Psoas muscle (tissue), 8 donors: ENCODE data around the gene CD68. TPM values are rescaled to one million over a fixed set of nuclear protein-coding genes. Genes with fewer than 3 reads are reported as not detected.

Experiments
- ATAC-seq, 4 donors: fragments of 200-7000 bp; cut with Tn5 transposase; one replicate each; pipeline ENCODE4 v1.9.1; 2020; ENCODE audit warnings: moderate library complexity in 3 of 4, mild to moderate bottlenecking in 2 of 4
- DNase-seq, 2 donors: peaks; one replicate each; pipeline ENCODE4 v3.0.0-alpha.2; 2020
- H3K27ac ChIP-seq: fragments of 200-600 bp; one replicate; pipeline ENCODE4 v1.8.0; 2022
- H3K27me3 ChIP-seq, 3 donors: fragments of 200-600 bp in 1 of 3; one replicate each; pipeline versions ENCODE4 v1.6.1 to v1.8.0; 2013 to 2022; ENCODE audit warnings: low read length in 2 of 3, mild to moderate bottlenecking in 2 of 3, moderate library complexity in 1 of 3; ENCODE audit not compliant: insufficient read depth in 3 of 3
- H3K36me3 ChIP-seq, 2 donors: fragments of 200-600 bp in 1 of 2; one replicate each; pipeline versions ENCODE4 v1.6.1 to v1.8.0; 2013 to 2022; ENCODE audit warnings: low read depth in 1 of 2, mild to moderate bottlenecking in 1 of 2, moderate library complexity in 1 of 2; ENCODE audit not compliant: insufficient read depth in 1 of 2
- H3K4me1 ChIP-seq: fragments of 200-600 bp; one replicate; pipeline ENCODE4 v1.8.0; 2022
- H3K4me3 ChIP-seq: fragments of 200-600 bp; one replicate; pipeline ENCODE4 v1.8.0; 2022; ENCODE audit warnings: mild to moderate bottlenecking
- H3K9me3 ChIP-seq: fragments of 200-600 bp; one replicate; pipeline ENCODE4 v1.8.0; 2022
- CTCF ChIP-seq: fragments of 200-600 bp; IDR thresholded peaks from one replicate; pipeline ENCODE4 v1.8.0; 2022; ENCODE audit warnings: antibody characterized with exemption
- WGBS, 3 donors: extraction: QIAGEN DNeasy Blood & Tissue Kit; methylation state at CpG; one replicate each; pipeline versions ENCODE4 v1.1.6 to v1.1.7; 2013; 5-methylcytosine and 5-hydroxymethylcytosine counted together
- intact Hi-C, 2 donors: fragments of 100-400 bp; cut with DNase I; formaldehyde crosslinking; loops; one replicate each; pipeline versions ENCODE4 v1.11.0 to v1.14.2; 2022
- polyA plus RNA-seq, 3 donors: library from polyadenylated mRNA; stranded (reverse); fragments of 200-250 nt; gene quantifications; one replicate each; pipeline ENCODE4 v1.2.3, GENCODE V29; 2013
- total RNA-seq, 4 donors: library from RNA; stranded (reverse); fragmentation: NEBNext Ultra II Directional in 2 of 4; extraction: Animal tissue kit (Norgen Biotek cat#: 25700) in 2 of 4; gene quantifications; one replicate each; pipeline versions ENCODE4 v1.2.1 to v1.2.4, GENCODE V29; 2021 to 2023
- donor health status: healthy with polysubstance abuse.
- donor health status: DM: no; HTN: no; CAD: no; lungs with moderate emphysema.
- donor health status: Bipolar disorder and iron deficiency.
- donor health status: healthy.
- donor health status: DM: yes; HTN: yes; CAD: no.
- donor health status: DM: no; HTN: no; CAD: no.
- donor health status: DM: no; HTN: no; CAD: no.
- donor health status: DM: yes; HTN: yes; CAD: no.

Gene CD68
- total and polyA plus RNA-seq, 7 donors = 15.8 to 298 (median 21.8) TPM

DNA sequence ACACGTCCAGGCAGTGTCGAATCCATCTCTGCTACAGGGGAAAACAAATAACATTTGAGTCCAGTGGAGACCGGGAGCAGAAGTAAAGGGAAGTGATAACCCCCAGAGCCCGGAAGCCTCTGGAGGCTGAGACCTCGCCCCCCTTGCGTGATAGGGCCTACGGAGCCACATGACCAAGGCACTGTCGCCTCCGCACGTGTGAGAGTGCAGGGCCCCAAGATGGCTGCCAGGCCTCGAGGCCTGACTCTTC is 7.2 kb upstream of the CD68 start:
- no peaks in the 10 kb centered on the region for H3K27me3 ChIP-seq
- intact Hi-C loops = no loop called here
- no peak for TF ChIP-seq CTCF
- no peak for ATAC-seq
- H3K4me3 ChIP-seq = peak overlapping the region; percentile 100
- WGBS, 3 donors = 1 to 2% (median 2%) methylated on average over 11 of the region's 11 CpGs
- H3K4me1 ChIP-seq = peaks cover 32% of the 10 kb centered on the region
- peak overlapping the region; percentile 100 for H3K27ac ChIP-seq
- no peak for DNase-seq
- no peaks in the 10 kb centered on the region for H3K9me3 ChIP-seq
- H3K36me3 ChIP-seq = peaks cover 10 to 76% of the 10 kb centered on the region in 2 donors

GRCh38 chr17:7572588-7573323 is 6.7 kb upstream of the CD68 start:
- TF ChIP-seq CTCF = no peak
- Histone ChIP-seq H3K27me3 (no peaks in the 10 kb centered on the region), H3K36me3 (peaks cover 13 to 76% of the 10 kb centered on the region in 2 donors), H3K27ac (peak overlapping the region; percentile 100), H3K9me3 (no peaks in the 10 kb centered on the region), H3K4me1 (peaks cover 33% of the 10 kb centered on the region), H3K4me3 (peak overlapping the region; percentile 100)
- peak; percentile 99 to 100 for DNase-seq
- intact Hi-C loops = no loop called here
- 0 to 1% (median 0%) methylated on average over 52 to 73 of the region's 73 CpGs for WGBS, 3 donors
- ATAC-seq = peak; percentile 87 to 90 (median 90)

DNA sequence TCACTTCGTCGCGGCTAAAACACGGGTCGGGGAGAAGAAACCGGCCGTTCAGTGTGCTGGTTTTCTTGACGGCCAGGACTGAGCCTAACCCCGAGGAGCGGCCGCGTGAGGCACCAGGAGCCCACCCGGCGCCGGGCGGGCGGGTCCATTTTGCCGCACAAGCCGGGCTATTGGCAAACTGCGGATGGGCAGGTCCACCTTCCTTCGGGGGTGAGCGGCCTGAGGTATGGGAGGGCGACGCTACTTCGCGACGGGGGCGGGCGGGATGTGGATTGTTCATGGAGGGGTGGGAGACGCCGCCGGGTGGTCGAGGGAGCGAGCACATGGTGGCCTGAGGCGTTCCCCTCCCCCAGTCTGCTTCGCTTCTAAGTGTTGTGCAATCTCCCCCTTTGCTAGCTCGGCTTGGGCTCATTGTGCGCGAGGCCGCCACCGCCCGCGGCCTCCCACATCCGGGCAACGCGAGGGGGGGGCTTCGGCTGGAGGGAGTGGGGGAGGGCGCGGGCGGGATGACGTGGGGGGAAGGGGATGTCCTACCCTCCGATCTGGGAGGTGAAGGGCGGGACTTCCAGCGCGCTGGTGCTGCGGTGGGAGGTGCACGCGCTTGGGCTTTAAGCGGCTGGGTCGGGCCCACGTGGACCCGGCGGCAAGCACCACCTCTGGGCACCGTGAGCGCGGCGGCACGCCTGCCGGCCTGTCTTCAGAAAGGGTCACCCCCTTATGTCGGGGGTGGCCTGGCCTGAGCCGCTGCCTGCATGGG is 5.9 kb upstream of the CD68 start:
- Histone ChIP-seq H3K36me3 (peaks cover 16 to 79% of the 10 kb centered on the region in 2 donors), H3K9me3 (no peaks in the 10 kb centered on the region), H3K27me3 (no peaks in the 10 kb centered on the region), H3K4me1 (peaks cover 38% of the 10 kb centered on the region), H3K4me3 (peak overlapping the region; percentile 100), H3K27ac (peak overlapping the region; percentile 100)
- no peak for TF ChIP-seq CTCF
- 0% methylated on average over 57 to 71 of the region's 71 CpGs for WGBS, 3 donors
- DNase-seq (peak; percentile 92 to 95), ATAC-seq (peak; percentile 65 to 79 (median 68))
- intact Hi-C loops = no loop called here

DNA sequence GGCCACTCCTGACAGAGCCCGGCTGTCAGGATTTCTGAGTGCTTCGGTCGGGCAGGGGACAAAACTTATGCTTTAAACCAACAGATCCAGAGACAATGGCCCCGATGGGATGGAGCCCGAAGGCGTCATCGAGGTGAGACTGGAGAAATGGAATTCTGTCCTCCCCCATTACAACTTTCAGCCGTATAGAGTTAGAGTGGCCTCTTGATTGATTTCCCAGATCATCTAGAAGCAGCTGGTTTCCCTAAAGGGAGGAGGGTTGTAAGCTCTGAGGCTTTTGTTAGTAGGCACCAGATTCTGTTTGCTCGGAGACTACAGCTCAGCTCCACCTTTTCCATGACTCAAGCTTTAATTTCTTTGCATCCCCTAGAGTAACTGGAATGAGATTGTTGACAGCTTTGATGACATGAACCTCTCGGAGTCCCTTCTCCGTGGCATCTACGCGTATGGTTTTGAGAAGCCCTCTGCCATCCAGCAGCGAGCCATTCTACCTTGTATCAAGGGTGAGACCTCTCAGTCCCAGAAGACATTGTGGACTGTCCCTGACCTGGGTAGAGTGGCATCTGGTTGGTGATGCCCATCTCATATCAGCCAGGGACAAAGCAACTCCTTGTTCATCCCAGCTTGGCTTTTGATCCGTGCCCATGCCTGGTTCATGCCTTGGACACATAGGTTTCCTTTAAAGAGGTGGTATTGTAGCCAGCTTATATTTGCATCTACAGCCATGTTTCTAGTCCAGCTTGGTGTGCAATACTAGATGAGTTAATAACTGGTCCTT is 5.1 kb upstream of the CD68 start:
- Histone ChIP-seq H3K4me3 (peak overlapping the region; percentile 100), H3K4me1 (peaks cover 43% of the 10 kb centered on the region), H3K27me3 (no peaks in the 10 kb centered on the region), H3K27ac (peak overlapping the region; percentile 100), H3K9me3 (no peaks in the 10 kb centered on the region), H3K36me3 (peaks cover 16 to 75% of the 10 kb centered on the region in 2 donors)
- DNase-seq = no peak
- 25 to 31% (median 25%) methylated on average over 15 of the region's 15 CpGs for WGBS, 3 donors
- ATAC-seq = no peak
- TF ChIP-seq CTCF = no peak
- intact Hi-C loops = no loop called here
